ENCODE results near the gene HTR1D.
"Not testable (repeated sequence)": the region's sequence is repeated elsewhere in the genome, so short reads cannot be mapped to it uniquely, and the experiment has no call there.

HTR1D gene, protein sequence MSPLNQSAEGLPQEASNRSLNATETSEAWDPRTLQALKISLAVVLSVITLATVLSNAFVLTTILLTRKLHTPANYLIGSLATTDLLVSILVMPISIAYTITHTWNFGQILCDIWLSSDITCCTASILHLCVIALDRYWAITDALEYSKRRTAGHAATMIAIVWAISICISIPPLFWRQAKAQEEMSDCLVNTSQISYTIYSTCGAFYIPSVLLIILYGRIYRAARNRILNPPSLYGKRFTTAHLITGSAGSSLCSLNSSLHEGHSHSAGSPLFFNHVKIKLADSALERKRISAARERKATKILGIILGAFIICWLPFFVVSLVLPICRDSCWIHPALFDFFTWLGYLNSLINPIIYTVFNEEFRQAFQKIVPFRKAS

GRCh38 chr1:23217421-23218115 is at the start of gene HTR1D:
Gene HTR1D, minus strand, starts transcription at chr1:23217502. Its CDS starts 23,283 bp downstream, at chr1:23194219.
- no peak for DNase-seq

DNA sequence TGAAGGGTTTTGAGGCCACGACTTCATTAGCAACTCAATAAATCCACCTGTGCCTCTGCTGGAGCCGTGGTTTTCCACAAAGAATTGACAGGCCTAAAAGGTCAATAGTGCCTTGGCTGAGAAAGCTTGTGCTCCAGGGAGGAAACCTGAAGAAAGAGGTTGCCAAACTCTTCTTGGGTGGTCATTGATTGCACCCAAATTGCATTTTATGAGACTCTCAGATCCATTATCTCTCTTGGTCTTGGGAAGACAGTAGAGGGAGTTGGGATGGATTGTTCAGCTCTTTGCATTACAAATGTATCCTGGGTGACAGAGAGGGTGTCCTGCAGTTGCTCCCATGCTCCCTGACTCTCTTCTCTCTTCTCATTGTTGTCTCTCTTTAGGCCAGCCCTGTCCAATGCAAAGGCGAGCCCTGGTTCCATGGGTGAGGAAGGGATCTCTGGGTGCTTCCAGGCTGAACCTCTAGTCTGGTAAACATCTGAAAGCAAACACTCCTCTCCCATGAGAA is 46.1 kb upstream of the HTR1D start:
- DNase-seq, result peak; percentile 61

- DNase-seq, result not testable (repeated sequence)
Measured at GRCh38 chr1:23258082-23258481, 40.8 kb upstream of the HTR1D start.

GRCh38 chr1:23257371-23257770 is 40.1 kb upstream of the HTR1D start:
- not testable (repeated sequence) for DNase-seq

DNA sequence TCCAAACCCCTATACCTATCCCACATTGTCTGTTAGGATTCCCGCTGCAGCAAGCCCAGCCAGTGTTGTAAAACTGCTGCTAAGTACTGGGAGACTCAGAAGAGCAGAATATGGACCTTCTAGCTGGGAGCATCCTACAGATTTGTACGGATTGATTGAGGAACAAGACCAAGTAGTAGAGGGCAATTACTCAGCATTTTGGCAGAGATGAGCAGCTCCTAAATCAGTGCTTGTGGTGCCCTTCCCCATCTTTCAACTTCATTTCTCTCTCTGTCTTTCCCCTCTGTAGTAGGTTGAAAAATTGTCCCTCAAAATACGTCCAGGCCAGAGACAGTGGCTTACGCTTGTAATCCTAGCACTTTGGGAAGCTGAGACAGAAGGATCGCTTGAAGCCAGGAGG is 37.3 kb upstream of the HTR1D start:
- no peak for DNase-seq

DNA sequence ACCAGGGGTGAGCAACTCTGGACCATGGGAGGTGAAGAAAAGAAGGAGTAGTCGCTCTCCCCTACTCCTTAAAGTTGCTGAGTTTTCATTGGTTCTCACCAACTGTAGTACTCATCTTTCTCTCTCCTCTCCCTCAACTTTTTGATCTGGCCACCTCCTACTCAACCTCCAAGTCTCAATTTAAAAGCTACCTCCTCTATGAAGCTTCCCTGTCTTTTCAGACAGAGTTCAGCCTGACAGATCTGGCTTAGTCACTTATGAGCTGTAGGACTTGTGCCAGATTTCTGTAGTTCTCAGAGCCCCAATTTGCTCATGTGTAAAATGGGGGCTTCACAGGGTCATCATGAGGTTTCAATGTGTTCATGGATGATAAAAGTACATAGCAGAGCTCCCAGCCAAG is 34.5 kb upstream of the HTR1D start:
- DNase-seq, result no peak

DNA sequence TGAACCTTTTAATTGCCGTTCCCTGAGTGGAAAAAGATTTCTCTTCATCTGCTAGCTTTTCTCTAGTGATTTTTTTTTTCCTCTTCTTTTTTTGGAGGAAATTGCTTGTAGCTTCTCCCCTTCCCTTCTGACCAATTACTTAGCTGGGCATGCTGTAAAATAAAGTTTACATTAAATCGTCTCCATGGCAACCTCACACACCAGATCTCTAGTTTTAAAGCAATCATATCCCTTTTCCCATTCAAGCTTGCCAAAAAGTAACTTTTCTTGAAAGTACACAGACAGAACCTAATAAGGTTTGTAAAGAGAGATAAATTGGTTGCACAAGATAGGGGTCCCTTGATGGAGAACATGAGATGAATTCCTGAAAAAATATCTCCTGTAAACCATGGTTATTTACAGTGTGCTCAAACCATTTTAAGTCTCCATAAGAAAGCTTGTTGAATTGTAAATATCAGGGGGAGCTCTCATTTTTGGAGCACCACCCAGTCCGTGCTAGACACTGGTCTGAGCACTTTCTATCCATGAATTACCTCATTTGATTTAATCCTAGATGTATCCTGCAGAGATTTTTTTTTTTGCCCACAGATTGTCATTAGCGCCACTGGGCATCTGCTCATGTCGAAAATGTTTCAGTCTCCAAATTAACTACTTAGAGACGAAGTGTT is 32.6 kb upstream of the HTR1D start:
- no peak for DNase-seq

DNA sequence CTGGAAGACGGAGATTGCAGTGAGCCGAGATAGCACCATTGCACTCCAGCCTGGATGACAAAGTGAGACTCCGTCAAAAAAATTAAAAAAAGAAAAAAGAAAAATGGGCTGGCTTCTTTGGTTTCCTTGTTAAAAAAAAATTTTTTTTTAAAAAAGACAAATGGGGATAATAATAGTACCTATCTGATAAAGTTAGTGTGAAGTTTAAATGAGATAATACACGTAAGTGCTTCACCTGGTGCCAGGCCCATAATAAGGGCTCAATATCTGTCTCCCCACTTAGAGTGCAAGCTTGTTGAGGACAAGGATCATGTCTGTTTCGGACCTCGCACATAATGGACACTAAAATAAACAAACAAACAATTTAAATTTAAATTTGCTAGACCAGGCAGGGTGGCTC is 30.0 kb upstream of the HTR1D start:
- DNase-seq, result no peak

GRCh38 chr1:23246274-23246673 is 29.0 kb upstream of the HTR1D start:
- no peak for DNase-seq

DNA sequence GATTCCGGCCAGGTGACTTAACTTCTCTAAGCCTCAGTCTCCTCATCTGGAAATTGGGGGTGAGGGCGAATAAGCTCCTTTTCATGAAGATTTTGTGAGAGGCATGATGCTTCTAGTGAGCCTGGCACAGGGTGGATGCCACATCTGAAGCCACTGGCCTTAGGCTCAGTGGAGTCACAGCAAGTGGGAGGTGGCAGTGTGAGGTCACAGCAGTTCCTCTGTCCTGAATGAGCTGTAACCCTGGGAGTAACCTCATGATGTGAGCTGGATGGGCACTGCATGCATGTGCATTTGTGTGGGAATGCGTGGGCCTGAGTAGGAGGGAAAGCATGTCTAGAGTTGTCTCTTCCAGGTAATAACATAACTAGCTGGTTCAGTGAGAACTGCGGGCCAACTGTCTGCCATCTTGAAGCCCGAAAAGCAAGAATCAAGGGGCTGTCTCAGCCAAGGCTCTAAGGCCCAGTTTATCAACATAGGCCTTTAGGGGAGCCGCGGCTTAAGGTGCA is 27.0 kb upstream of the HTR1D start:
- DNase-seq, result no peak

DNA sequence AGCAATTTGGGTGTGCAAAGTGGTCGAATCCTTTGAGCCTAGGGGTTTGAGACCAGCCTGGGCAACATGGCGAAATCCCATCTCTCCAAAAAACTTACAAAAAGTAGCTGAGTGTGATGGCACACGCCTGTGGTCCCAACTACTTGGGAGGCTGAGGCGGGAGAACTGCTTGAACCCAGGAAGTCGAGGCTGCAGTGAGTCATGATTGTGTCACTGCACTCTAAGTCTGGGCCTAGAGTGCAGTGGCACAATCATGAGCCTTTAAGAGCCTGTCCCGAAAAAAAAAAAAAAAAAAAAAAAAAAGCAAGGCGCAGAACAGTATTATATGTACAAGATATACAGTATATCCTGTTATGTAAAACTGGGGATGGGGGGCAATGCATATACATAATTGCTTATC is 25.1 kb upstream of the HTR1D start:
- DNase-seq, result no peak

DNA sequence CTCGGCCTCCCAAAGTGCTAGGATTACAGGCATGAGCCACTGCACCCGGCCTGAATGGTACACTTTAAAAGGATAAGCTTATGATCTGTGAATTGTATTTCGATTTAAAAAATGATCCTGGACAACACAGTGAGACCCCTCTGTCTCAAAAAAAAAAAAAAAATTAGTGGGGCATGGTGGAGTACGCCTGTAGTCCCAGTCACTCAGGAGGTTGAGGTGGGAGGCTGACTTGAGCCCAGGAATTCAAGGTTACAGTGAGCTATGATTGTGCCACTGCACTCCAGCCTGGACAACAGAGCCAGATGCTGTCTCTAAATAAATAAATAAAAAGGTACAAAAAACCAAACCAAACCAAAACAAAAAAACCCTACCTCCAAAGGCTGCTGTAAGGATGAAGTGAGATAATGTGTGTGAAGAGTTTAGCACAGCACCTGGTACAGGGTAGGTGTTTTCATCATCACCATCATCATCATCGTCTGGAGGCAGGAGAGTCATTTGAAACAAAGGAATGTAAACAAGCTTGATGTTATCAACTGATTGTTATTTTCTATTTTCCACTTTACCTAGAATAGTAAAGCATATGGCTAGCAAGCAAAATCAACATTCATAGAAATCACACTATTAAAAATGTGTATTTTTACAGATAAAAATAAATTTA is 22.5 kb upstream of the HTR1D start:
- DNase-seq, result no peak

DNA sequence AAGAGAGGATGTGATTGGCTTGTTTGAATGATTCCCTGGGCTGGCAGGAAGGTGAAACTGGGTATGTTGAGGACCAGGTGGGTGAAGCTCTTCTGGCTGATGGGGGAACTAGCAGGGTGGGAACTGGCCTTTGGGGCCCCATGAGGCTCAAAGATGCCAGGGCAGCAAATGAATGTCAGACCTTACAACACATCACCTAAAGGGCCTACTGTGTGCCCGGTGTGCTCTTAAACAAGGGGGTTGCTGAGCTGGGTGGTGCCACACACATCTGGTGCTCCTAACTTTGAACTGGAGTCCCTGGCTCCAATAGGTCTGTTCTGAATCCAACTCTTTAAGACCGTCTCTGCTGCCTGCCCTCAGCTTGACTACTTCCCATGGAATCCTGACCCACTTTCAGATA is 21.3 kb upstream of the HTR1D start:
- DNase-seq, result no peak

DNA sequence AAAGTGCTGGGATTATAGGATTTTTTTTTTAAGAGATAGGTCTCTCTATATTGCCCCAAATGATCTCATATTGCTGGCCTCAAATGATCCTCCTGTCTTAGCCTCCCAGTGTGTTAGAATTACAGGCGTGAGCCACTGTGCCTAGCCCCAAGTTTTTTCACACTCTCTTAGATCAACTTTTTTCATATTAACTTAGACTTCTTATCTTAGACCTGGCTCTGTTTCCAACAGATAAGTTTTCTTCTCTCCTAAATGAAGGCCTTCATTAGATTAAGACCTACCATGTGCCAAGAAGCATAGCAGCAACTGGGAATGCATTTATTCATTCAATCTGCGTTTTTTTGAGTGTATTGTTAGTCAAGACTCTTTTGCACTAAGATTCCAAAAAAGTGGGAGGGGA is 20.2 kb upstream of the HTR1D start:
- DNase-seq, result no peak

DNA sequence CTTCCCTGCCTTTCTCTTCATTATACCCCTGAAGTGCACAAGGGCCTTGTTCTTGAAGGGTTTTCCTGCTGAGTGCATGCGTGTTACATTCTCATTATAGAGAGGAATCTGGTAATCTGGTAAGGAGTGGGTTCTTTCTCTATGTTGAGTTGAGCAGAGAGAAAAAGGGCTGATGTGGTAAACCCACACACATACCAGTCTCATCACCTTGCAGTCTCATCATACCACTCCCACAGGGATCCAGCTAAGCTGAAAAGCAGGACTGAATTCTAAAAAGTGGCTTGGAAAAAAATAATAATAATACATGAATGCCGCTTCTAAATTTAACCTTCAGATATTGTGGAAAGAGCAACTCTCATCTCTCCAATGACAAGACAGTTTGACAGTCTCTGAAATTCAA is 10.5 kb upstream of the HTR1D start:
- DNase-seq, result no peak

- DNase-seq, result peak; percentile 32
Measured at GRCh38 chr1:23224739-23225648, 7.7 kb upstream of the HTR1D start.

DNA sequence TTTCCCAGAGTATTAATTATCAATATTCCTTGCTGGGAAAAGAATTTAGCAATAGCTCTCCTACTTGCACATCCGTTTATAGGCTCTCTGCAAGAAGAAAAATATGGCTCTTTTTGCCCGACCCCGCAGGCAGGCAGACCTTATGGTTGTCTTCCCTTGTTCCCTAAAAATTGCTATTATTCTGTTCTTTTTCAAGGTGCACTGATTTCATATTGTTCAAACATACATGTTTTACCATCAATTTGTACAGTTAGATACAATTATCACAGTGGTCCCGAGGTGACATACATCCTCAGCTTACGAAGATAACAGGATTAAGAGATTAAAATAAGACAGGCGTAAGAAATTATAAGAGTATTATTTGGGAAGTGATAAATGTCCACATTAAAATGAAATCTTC is 6.7 kb upstream of the HTR1D start:
- DNase-seq, result not testable (repeated sequence)

GRCh38 chr1:23223490-23223951 is 6.2 kb upstream of the HTR1D start:
- DNase-seq, result not testable (repeated sequence)

DNA sequence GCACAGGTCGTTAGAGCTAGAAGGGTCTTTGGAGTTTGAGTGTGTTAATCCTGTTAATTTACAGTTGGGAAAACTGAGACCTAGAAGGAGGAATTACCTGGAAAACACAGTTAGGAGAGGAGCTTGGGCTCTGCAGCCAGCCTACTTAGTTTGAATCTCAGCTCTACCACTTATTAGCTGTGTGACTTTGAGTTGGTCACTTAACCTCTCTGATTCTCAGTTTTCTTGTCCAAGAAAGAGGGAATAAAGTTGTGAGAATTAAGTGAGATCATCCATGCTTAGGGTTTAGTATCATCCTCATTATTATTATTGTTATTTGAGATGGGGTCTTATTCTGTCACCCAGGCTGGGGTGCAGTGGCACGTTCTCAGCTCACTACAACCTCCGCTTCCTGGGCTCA is 5.4 kb upstream of the HTR1D start:
- DNase-seq, result no peak

DNA sequence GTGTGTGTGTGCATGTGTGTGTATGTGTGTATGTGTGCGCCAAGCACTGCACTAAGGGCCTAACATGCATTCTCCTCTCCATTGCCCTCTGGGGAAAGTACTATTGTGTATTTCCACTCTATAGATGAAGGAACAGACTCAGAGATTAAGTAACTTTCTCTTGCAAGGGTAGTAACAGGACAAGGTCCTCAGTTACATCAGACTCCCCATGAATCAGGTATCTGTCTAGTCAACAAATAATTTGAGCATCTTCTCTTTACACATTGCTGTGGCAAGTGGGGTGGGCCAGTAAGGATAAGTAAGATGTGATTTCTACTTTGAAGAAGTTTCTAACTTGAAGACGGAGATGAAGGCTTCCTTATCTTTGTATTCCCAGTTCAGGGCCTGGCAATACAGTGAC is 5.0 kb upstream of the HTR1D start:
- DNase-seq, result no peak

DNA sequence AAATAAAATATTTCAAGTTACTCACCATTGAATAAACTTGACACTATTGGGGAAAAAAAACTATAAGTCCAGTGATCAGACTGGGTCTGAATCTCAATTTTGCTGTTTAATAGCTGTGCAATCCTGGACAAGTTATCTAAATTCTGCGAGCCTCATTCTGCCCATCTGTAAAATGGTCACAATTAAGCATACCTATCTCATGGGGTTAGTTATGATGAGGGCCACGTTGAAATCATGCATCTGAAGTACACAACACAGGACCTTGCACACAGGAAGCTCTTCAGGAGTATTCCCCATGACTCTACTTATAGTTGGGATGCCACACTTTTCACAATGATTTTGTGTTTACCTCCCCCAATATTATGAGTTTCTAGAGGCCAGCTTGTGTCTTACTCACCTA is 3.8 kb upstream of the HTR1D start:
- DNase-seq, result no peak

Measured in DMS153 (cell line).